Measurements from ENCODE around the gene SYNE1. TPM values are rescaled to one million over a fixed set of nuclear protein-coding genes. Genes with fewer than 3 reads are reported as not detected.

SYNE1 gene
- total RNA-seq, 1 donor from 2014 or later = 166 TPM

- intact Hi-C loops (cut with DNase I) = loop anchor here (5.0 kb wide), 1 partner anchor 90 kb away; no protein-coding TSS in a partner anchor
- ATAC-seq (peak; percentile 89 to 98), DNase-seq (peak; percentile 78)
- no peak overlapping the region for H3K4me3 ChIP-seq
- H3K36me3 ChIP-seq = no peaks in the 10 kb centered on the region
- H3K27me3 ChIP-seq (ENCODE audit: low read depth) = no peaks in the 10 kb centered on the region
- H3K27ac ChIP-seq = no peak overlapping the region
- TF ChIP-seq, protein P1, sequence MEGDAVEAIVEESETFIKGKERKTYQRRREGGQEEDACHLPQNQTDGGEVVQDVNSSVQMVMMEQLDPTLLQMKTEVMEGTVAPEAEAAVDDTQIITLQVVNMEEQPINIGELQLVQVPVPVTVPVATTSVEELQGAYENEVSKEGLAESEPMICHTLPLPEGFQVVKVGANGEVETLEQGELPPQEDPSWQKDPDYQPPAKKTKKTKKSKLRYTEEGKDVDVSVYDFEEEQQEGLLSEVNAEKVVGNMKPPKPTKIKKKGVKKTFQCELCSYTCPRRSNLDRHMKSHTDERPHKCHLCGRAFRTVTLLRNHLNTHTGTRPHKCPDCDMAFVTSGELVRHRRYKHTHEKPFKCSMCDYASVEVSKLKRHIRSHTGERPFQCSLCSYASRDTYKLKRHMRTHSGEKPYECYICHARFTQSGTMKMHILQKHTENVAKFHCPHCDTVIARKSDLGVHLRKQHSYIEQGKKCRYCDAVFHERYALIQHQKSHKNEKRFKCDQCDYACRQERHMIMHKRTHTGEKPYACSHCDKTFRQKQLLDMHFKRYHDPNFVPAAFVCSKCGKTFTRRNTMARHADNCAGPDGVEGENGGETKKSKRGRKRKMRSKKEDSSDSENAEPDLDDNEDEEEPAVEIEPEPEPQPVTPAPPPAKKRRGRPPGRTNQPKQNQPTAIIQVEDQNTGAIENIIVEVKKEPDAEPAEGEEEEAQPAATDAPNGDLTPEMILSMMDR (IDR thresholded peaks at IDR 0.05) = peak; percentile 78
- no peaks in the 10 kb centered on the region for H3K9me3 ChIP-seq
- peaks cover 6% of the 10 kb centered on the region for H3K4me1 ChIP-seq
Measured at GRCh38 chr6:152642578-152643375, 5.6 kb upstream of the SYNE1 start.

DNA sequence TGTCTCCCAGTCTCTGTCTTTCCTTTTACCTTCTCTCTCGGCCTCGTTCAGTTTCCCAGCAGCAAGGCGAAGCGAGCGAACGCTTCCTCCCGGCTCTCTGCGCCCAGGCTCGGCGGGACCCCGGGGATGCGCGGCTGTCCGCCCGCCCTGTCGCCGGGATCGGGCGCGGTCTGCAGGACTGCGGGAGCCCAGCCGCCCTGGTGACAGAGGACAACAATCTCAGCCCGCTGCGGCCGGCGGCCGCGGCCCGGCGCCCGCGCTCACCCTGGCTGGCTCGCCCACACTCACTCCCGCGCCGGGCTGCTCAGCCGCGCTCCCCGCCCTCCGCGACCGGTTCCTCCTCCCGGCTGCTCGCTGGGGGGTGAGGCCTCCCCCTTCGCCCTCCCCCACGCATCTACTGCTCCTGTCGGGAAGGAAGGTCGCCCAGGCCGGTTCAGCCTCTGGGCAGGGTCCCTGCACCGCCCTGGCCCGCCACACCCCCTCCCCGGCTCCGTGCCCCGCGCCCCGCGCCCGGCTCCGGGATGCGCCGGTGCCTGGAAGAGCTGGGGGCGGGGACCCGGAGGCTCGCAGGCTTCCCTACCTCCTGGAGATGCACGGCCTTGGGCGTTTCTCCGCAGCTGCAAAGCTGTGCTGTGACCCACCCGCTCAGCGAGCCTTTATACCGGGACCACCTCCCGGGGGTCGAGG, 410 bp downstream of the SYNE1 start:
- H3K27me3 ChIP-seq (ENCODE audit: low read depth) = no peaks in the 10 kb centered on the region
- H3K4me1 ChIP-seq = peaks cover 31% of the 10 kb centered on the region
- H3K36me3 ChIP-seq = no peaks in the 10 kb centered on the region
- intact Hi-C loops (cut with DNase I) = no loop called here
- peak overlapping the region; percentile 83 for H3K27ac ChIP-seq
- H3K9me3 ChIP-seq = no peaks in the 10 kb centered on the region
- peak; percentile 78 for DNase-seq
- TF ChIP-seq, protein P1 (IDR thresholded peaks at IDR 0.05) = no peak
- ATAC-seq = peak; percentile 89 to 92
- H3K4me3 ChIP-seq = peak overlapping the region; percentile 73

GRCh38 chr6:152636021-152636608, 1.0 kb downstream of the SYNE1 start:
- TF ChIP-seq, protein P1 (IDR thresholded peaks at IDR 0.05) = no peak
- intact Hi-C loops (cut with DNase I) = no loop called here
- peak overlapping the region; percentile 73 for H3K4me3 ChIP-seq
- H3K27ac ChIP-seq = peak overlapping the region; percentile 83
- H3K27me3 ChIP-seq (ENCODE audit: low read depth) = no peaks in the 10 kb centered on the region
- H3K4me1 ChIP-seq = peaks cover 31% of the 10 kb centered on the region
- no peaks in the 10 kb centered on the region for H3K36me3 ChIP-seq
- no peaks in the 10 kb centered on the region for H3K9me3 ChIP-seq
- ATAC-seq (peak; percentile 63 to 71), DNase-seq (peak; percentile 57)

DNA sequence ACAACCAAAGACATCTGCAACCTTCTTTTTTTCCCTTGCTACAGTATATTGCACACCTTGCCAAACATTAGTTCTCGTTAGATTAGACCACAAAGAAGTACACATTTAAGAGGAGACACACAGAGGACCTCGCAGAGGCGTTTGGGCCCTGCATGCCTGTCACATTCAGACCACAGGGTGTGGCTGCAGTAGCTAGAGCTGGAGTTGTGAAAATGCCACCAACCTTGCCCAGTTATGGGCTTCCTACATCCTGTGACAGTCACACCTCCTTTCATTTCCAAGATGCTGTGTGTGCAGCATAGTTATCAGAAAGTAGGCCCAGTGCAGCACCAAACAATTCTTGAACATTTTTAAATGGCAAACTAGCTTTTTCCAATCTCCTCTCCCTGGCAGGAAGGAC, 2.4 kb downstream of the SYNE1 start:
- TF ChIP-seq, protein P1 (IDR thresholded peaks at IDR 0.05) = no peak
- Histone ChIP-seq H3K27ac (peak overlapping the region; percentile 83), H3K9me3 (no peaks in the 10 kb centered on the region), H3K27me3 (ENCODE audit: low read depth) (no peaks in the 10 kb centered on the region), H3K4me1 (peaks cover 31% of the 10 kb centered on the region), H3K36me3 (no peaks in the 10 kb centered on the region), H3K4me3 (peak overlapping the region; percentile 73)
- intact Hi-C loops (cut with DNase I) = no loop called here
- ATAC-seq (peak; percentile 48 to 50), DNase-seq (peak; percentile 53)

DNA sequence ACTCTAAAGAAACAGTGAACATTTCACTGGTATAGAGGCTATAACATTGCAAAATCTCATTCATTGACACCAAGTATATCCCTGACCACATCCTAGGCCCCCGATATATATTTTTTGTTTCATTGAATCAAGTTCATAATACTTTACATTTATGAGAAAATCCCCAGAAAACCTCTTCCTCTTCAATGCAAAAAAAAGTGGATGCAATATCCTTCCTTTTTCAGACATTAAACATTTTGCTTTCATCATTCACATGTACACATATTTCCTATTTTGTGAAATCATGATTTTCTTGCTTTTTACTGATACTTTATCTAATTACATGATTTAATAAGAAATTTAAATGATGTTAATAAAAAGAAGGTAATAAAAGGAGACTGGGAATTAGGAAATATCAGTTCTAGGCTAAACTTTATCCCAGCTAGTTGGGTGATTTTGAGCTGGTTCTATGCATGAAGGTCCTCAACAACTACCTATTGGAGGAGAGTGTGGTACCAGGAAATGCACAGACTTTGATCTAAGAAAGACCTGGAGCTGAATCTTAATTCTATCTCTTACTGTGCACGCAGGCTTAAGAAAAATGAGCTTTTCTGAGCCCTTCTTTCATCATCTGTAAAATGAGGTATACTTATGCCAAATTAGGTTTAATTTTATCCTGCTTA, 4.9 kb downstream of the SYNE1 start:
- no peak for ATAC-seq
- intact Hi-C loops (cut with DNase I) = no loop called here
- Histone ChIP-seq H3K27ac (no peak overlapping the region), H3K4me3 (no peak overlapping the region), H3K4me1 (peaks cover 23% of the 10 kb centered on the region), H3K9me3 (no peaks in the 10 kb centered on the region), H3K36me3 (no peaks in the 10 kb centered on the region), H3K27me3 (ENCODE audit: low read depth) (no peaks in the 10 kb centered on the region)
- DNase-seq = no peak
- TF ChIP-seq, protein P1 (IDR thresholded peaks at IDR 0.05) = no peak

All from lower lobe of right lung (tissue), 2 donors.